ENCODE data around the gene GIT1. TPM values are rescaled to one million over a fixed set of nuclear protein-coding genes. Genes with fewer than 3 reads are reported as not detected.

Gene GIT1
- total and polyA plus RNA-seq, 2 of the 13 experiments (the other 11 are each of a cell fraction or from before 2014, with no cell fraction given), result 14.2 to 30.8 TPM

DNA sequence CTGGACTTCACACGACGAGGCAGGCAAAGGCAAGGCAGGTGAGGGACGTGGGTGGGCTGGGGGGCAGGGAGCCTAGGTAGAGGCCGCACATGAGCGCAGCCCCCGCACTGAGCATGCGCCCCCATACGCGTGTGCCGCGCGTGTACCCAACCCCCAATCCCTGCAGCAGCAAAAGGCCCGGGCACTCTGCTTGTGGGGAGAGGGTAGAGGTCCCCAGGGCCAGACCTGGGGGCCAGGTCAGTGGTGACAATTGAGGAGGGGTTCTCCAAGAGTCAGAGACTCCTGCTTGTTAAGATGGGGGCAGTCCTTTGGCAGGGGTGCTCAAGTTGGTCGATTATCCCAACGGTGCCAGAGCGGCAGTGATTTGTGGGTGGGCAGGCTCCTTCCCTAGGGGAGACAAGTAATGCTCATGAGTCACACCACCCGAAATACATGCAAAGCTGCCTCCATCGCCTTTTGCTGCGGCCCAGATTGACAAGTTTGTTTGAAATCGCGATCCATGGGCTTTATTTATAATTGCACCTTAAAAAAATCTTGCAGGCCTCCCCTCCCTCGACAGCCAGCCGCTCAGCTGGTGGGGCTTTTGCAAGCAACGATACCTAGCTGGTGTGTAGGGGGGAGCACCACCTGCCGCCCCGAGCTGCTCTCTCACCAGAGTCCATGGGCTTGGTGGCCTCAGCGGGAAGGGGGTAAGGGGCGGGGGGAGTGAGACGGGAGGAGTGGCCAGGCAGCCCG, 1.1 kb upstream of the GIT1 start (continued):
- TF ChIP-seq, protein P1, sequence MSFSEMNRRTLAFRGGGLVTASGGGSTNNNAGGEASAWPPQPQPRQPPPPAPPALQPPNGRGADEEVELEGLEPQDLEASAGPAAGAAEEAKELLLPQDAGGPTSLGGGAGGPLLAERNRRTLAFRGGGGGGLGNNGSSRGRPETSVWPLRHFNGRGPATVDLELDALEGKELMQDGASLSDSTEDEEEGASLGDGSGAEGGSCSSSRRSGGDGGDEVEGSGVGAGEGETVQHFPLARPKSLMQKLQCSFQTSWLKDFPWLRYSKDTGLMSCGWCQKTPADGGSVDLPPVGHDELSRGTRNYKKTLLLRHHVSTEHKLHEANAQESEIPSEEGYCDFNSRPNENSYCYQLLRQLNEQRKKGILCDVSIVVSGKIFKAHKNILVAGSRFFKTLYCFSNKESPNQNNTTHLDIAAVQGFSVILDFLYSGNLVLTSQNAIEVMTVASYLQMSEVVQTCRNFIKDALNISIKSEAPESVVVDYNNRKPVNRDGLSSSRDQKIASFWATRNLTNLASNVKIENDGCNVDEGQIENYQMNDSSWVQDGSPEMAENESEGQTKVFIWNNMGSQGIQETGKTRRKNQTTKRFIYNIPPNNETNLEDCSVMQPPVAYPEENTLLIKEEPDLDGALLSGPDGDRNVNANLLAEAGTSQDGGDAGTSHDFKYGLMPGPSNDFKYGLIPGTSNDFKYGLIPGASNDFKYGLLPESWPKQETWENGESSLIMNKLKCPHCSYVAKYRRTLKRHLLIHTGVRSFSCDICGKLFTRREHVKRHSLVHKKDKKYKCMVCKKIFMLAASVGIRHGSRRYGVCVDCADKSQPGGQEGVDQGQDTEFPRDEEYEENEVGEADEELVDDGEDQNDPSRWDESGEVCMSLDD (CRISPR knock-in tag; IDR thresholded peaks at IDR 0.05; ENCODE audit: borderline replicate concordance), result no peak
- TF ChIP-seq ZBTB1 (CRISPR knock-in tag; IDR thresholded peaks at IDR 0.05; ENCODE audit: borderline replicate concordance) (no peak), TAF15 (IDR thresholded peaks at IDR 0.05; ENCODE audit: low read depth, low read length, poor library complexity, severe bottlenecking) (no peak), MTA3 (CRISPR knock-in tag; IDR thresholded peaks at IDR 0.05) (no peak), CBFB (CRISPR knock-in tag; IDR thresholded peaks at IDR 0.05) (no peak), KAT7 (CRISPR knock-in tag; IDR thresholded peaks at IDR 0.05; ENCODE audit: borderline replicate concordance) (peak; percentile 10; the same call in 1 of the 2 replicates), RBM22 (optimal IDR thresholded peaks at IDR 0.05; ENCODE audit: low read length) (no peak), EP300 (IDR thresholded peaks at IDR 0.05; ENCODE audit: low read depth in 2 of 2, low read length in 2 of 2) (no peak), EP300 (CRISPR knock-in tag; IDR thresholded peaks at IDR 0.05; ENCODE audit: borderline replicate concordance) (no peak), ZNF629 (CRISPR knock-in tag; conservative IDR thresholded peaks at IDR 0.05) (0 out of 2 replicates have a peak, but pooled peaks have one; percentile 18), ZFP36L2 (CRISPR knock-in tag; IDR thresholded peaks at IDR 0.05) (no peak), PRPF4 (IDR thresholded peaks at IDR 0.05; ENCODE audit: low read depth, low read length, poor library complexity, severe bottlenecking) (no peak), ZNF343 (CRISPR knock-in tag; IDR thresholded peaks at IDR 0.05) (no peak), SKI (IDR thresholded peaks at IDR 0.05; ENCODE audit: partially characterized antibody) (no peak), MED8 (CRISPR knock-in tag; IDR thresholded peaks at IDR 0.05; ENCODE audit: insufficient replicate concordance) (no peak), FOXA1 (IDR thresholded peaks at IDR 0.05) (no peak), FOXA1 (CRISPR knock-in tag; IDR thresholded peaks at IDR 0.05) (no peak), ZNF883 (CRISPR knock-in tag; IDR thresholded peaks at IDR 0.05; ENCODE audit: not compliant biosample characterization) (peak; percentile 22), FOXC1 (CRISPR knock-in tag; IDR thresholded peaks at IDR 0.05; ENCODE audit: borderline replicate concordance) (no peak), SALL2 (CRISPR knock-in tag; IDR thresholded peaks at IDR 0.05) (peak; percentile 29; the same call in 1 of the 2 replicates), ZNF709 (CRISPR knock-in tag; IDR thresholded peaks at IDR 0.05) (no peak), MTF1 (CRISPR knock-in tag; IDR thresholded peaks at IDR 0.05) (no peak), ZNF333 (CRISPR knock-in tag; IDR thresholded peaks at IDR 0.05; ENCODE audit: borderline replicate concordance) (no peak), WIZ (CRISPR knock-in tag; IDR thresholded peaks at IDR 0.05) (no peak)
- TF ChIP-seq, protein P2, sequence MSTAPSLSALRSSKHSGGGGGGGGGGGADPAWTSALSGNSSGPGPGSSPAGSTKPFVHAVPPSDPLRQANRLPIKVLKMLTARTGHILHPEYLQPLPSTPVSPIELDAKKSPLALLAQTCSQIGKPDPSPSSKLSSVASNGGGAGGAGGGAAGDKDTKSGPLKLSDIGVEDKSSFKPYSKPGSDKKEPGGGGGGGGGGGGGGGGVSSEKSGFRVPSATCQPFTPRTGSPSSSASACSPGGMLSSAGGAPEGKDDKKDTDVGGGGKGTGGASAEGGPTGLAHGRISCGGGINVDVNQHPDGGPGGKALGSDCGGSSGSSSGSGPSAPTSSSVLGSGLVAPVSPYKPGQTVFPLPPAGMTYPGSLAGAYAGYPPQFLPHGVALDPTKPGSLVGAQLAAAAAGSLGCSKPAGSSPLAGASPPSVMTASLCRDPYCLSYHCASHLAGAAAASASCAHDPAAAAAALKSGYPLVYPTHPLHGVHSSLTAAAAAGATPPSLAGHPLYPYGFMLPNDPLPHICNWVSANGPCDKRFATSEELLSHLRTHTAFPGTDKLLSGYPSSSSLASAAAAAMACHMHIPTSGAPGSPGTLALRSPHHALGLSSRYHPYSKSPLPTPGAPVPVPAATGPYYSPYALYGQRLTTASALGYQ (CRISPR knock-in tag; IDR thresholded peaks at IDR 0.05), result 0 out of 2 replicates have a peak, but pooled peaks have one; percentile 48
- TF ChIP-seq, protein P3, sequence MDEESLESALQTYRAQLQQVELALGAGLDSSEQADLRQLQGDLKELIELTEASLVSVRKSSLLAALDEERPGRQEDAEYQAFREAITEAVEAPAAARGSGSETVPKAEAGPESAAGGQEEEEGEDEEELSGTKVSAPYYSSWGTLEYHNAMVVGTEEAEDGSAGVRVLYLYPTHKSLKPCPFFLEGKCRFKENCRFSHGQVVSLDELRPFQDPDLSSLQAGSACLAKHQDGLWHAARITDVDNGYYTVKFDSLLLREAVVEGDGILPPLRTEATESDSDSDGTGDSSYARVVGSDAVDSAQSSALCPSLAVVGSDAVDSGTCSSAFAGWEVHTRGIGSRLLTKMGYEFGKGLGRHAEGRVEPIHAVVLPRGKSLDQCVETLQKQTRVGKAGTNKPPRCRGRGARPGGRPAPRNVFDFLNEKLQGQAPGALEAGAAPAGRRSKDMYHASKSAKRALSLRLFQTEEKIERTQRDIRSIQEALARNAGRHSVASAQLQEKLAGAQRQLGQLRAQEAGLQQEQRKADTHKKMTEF (CRISPR knock-in tag; IDR thresholded peaks at IDR 0.05), result no peak
